Keratinocyte (primary cell): Measurements from ENCODE around the gene S100A13. TPM values are rescaled to one million over a fixed set of nuclear protein-coding genes. Genes with fewer than 3 reads are reported as not detected.

ENCODE experiments used
- DNase-seq: peaks from one replicate; pipeline ENCODE4 v3.0.0-alpha.2; 2011; ENCODE audit warnings: low read depth, missing footprints, low spot score
- FAIRE-seq: peaks from 2 replicates; lab custom pipeline; 2011; peaks lifted over from hg19 to GRCh38; lab: Jason Lieb, UNC
- H2AFZ ChIP-seq: 2 replicates; pipeline ENCODE4 v1.6.0; 2012; ENCODE audit warnings: low read length, control low read depth, inconsistent platforms; ENCODE audit not compliant: control insufficient read depth
- H3K27ac ChIP-seq: 2 replicates; pipeline ENCODE4 v1.5.1; 2011; ENCODE audit warnings: low read length; ENCODE audit not compliant: control insufficient read depth, insufficient read depth
- H3K27me3 ChIP-seq: 3 replicates; pipeline ENCODE4 v1.6.0; 2011; ENCODE audit warnings: low read length; ENCODE audit not compliant: control insufficient read depth, insufficient read depth; ENCODE audit errors: extremely low read depth
- H3K36me3 ChIP-seq, 2 experiments: 2 replicates in 1 of 2; 3 replicates in 1 of 2; pipeline ENCODE4 v1.5.1; 2011; ENCODE audit warnings: low read length in 2 of 2, mild to moderate bottlenecking in 1 of 2; ENCODE audit not compliant: control insufficient read depth in 2 of 2, insufficient read depth in 2 of 2; ENCODE audit errors: extremely low read depth in 1 of 2
- H3K4me1 ChIP-seq: 3 replicates; pipeline ENCODE4 v1.5.1; 2011; ENCODE audit warnings: low read length; ENCODE audit not compliant: control insufficient read depth, insufficient read depth; ENCODE audit errors: extremely low read depth
- H3K4me2 ChIP-seq: 3 replicates; pipeline ENCODE4 v1.6.0; 2011; ENCODE audit warnings: low read depth, low read length; ENCODE audit not compliant: control insufficient read depth, insufficient read depth; ENCODE audit errors: extremely low read depth
- H3K4me3 ChIP-seq, 3 experiments: fragments of 200-600 bp in 1 of 3; sonication (generic) in 1 of 3; 2 replicates in 2 of 3; 3 replicates in 1 of 3; pipeline ENCODE4 v1.5.1; 2011 to 2016; ENCODE audit warnings: low read length in 3 of 3, mild to moderate bottlenecking in 3 of 3, control low read depth in 2 of 3, inconsistent platforms in 1 of 3, low read depth in 1 of 3, mixed read lengths in 1 of 3, mixed run types in 1 of 3, moderate library complexity in 1 of 3; ENCODE audit not compliant: control insufficient read depth in 2 of 3, insufficient read depth in 2 of 3; ENCODE audit errors: extremely low read depth in 1 of 3
- H3K79me2 ChIP-seq: 2 replicates; pipeline ENCODE4 v1.6.0; 2012; ENCODE audit warnings: low read length; ENCODE audit not compliant: control insufficient read depth, insufficient read depth
- H3K9ac ChIP-seq: 3 replicates; pipeline ENCODE4 v1.6.0; 2011; ENCODE audit warnings: low read length; ENCODE audit not compliant: control insufficient read depth, insufficient read depth; ENCODE audit errors: extremely low read depth
- H3K9me1 ChIP-seq: 3 replicates; pipeline ENCODE4 v1.6.0; 2011; ENCODE audit warnings: low read length; ENCODE audit not compliant: control insufficient read depth, insufficient read depth; ENCODE audit errors: extremely low read depth
- H3K9me3 ChIP-seq: 2 replicates; pipeline ENCODE4 v1.5.1; 2012; ENCODE audit warnings: low read depth, low read length; ENCODE audit not compliant: control insufficient read depth
- H4K20me1 ChIP-seq: 3 replicates; pipeline ENCODE4 v1.6.0; 2011; ENCODE audit warnings: low read length; ENCODE audit not compliant: control insufficient read depth, insufficient read depth; ENCODE audit errors: extremely low read depth
- EZH2 ChIP-seq: IDR thresholded peaks from one replicate; pipeline ENCODE4 v1.6.1; 2012; ENCODE audit warnings: inconsistent platforms, mild to moderate bottlenecking, low read length, moderate library complexity
- dilution Hi-C: fragments of 300-500 bp; cut with MboI; formaldehyde crosslinking; loops from one replicate; pipeline ENCODE4 v1.7.0; 2020; ENCODE audit warnings: low sequenced_read_pairs; ENCODE audit not compliant: extremely low pct_ligation_motif_present
- polyA plus RNA-seq, 5 experiments: library from polyadenylated mRNA; depleted of rRNA in 3 of 5; stranded (reverse) in 3 of 5; stranded (forward) in 1 of 5; unstranded in 1 of 5; fragments of >200 nt; gene quantifications; 1 replicate in 1 of 5; 2 replicates in 3 of 5; 3 replicates in 1 of 5; pipeline versions ENCODE4 v1.2.1 to v1.2.3, GENCODE V29; 2011 to 2012; ENCODE audit warnings: missing spikeins in 2 of 5, low read depth in 1 of 5, low replicate concordance in 1 of 5
- TF ChIP-seq, protein P1 (sequence below), 3 experiments: IDR thresholded peaks in 1 of 3; conservative IDR thresholded peaks in 1 of 3; optimal IDR thresholded peaks in 1 of 3; 2 replicates in 2 of 3; 3 replicates in 1 of 3; pipeline versions ENCODE3 to v1.5.1; 2011; ENCODE audit warnings: low read length in 3 of 3, mild to moderate bottlenecking in 3 of 3, moderate library complexity in 2 of 3, control low read depth in 1 of 3, inconsistent platforms in 1 of 3; ENCODE audit not compliant: insufficient read depth in 2 of 3; ENCODE audit errors: extremely low read depth in 1 of 3

The S100A13 gene
- polyA plus RNA-seq, 1 donor (not counting 4 experiments of a cell fraction or from before 2014, with no cell fraction given), result 215 TPM

DNA sequence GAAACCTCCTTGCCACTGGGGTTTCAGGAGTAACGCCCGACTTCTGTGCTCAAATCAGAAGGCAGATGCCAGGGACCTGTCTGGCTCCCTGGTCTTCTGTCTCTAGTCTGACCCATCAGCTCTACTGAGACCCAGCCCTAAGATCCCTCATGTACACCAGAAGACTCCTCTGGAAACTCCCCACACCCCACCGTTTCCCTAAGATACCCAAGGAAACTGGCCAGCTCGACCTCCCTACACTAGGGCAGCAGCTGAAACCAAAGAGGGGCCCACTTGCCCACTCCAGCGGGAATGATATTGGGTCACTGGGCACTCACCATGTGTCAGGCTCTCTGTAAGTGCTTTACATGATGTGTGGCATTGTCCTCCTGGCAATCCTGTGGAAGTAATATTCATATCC, 13.9 kb downstream of the S100A13 start:
- DNase-seq (no peak), FAIRE-seq (peak; percentile 13)
- Histone ChIP-seq H3K4me2 (peak overlapping the region; percentile 98), H3K79me2 (peaks cover 64% of the 10 kb centered on the region), H3K27me3 (no peaks in the 10 kb centered on the region), H3K9me3 (no peaks in the 10 kb centered on the region), H3K27ac (peak overlapping the region; percentile 98), H3K4me3 (peak overlapping the region; percentile 86 to 98 (median 90)), H3K9me1 (no peaks in the 10 kb centered on the region), H4K20me1 (peaks cover 3% of the 10 kb centered on the region), H3K9ac (peak overlapping the region; percentile 99), H3K4me1 (peaks cover 50% of the 10 kb centered on the region), H3K36me3 (peaks cover 7 to 40% of the 10 kb centered on the region in 2 experiments), H2AFZ (no peak overlapping the region)
- dilution Hi-C loops, result no loop called here
- TF ChIP-seq, protein P1, sequence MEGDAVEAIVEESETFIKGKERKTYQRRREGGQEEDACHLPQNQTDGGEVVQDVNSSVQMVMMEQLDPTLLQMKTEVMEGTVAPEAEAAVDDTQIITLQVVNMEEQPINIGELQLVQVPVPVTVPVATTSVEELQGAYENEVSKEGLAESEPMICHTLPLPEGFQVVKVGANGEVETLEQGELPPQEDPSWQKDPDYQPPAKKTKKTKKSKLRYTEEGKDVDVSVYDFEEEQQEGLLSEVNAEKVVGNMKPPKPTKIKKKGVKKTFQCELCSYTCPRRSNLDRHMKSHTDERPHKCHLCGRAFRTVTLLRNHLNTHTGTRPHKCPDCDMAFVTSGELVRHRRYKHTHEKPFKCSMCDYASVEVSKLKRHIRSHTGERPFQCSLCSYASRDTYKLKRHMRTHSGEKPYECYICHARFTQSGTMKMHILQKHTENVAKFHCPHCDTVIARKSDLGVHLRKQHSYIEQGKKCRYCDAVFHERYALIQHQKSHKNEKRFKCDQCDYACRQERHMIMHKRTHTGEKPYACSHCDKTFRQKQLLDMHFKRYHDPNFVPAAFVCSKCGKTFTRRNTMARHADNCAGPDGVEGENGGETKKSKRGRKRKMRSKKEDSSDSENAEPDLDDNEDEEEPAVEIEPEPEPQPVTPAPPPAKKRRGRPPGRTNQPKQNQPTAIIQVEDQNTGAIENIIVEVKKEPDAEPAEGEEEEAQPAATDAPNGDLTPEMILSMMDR (optimal IDR thresholded peaks at IDR 0.05 in 1 of 3, IDR thresholded peaks at IDR 0.05 in 1 of 3, conservative IDR thresholded peaks at IDR 0.05 in 1 of 3; ENCODE audit: extremely low read depth in 1 of 3, insufficient read depth in 2 of 3, low read length in 3 of 3), result no peak
- TF ChIP-seq EZH2, result no peak

DNA sequence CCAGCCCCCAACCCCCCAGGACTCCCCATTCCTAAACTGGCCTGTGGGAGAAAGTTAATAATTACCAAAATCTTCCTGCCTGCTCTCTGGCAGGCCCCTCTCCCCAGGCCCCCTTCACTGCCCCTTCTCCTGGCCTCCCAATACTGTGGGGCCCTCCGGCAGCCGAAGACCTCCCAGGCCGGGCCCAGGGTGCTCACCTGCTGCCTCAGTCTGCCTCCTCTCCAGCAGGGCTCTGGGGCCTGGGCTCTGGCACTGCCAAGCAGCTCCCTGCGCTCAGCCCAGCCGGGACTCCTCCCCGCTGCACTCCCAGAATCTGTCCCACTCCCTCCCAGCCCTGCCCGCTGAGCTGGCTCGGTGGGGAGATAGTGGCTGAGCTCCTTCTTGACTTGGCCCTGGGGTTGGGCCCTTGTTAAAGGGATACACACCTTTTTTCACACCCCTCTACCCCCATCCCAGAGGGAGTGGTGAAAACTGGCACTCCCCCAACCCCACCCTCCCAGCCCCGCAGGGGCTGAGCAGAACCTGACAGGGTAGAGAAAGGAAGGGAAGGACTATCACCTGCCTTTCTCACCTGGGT, 14.5 kb downstream of the S100A13 start, which contains the start of gene S100A16:
Gene S100A16, minus strand, starts transcription at position 383 of the 577 bp plus-strand sequence. CDS start 4,986 bp downstream, outside the sequence.
- Histone ChIP-seq H3K4me2 (peak within 1 kb of the TSS; percentile 98), H2AFZ (no peak within 1 kb of the TSS), H3K4me1 (peaks cover 53% of the 10 kb centered on the region), H3K79me2 (peaks cover 70% of the 10 kb centered on the region), H3K27ac (peak within 1 kb of the TSS; percentile 99), H3K36me3 (peaks cover 9 to 45% of the 10 kb centered on the region in 2 experiments), H3K9me3 (no peaks in the 10 kb centered on the region), H3K4me3 (peak within 1 kb of the TSS; percentile 90 to 100 (median 98)), H3K27me3 (no peaks in the 10 kb centered on the region), H3K9me1 (no peaks in the 10 kb centered on the region), H3K9ac (peak within 1 kb of the TSS; percentile 99), H4K20me1 (peaks cover 3% of the 10 kb centered on the region)
- FAIRE-seq, result peak; percentile 82
- no peak for TF ChIP-seq EZH2
- TF ChIP-seq, protein P1 (optimal IDR thresholded peaks at IDR 0.05 in 1 of 3, IDR thresholded peaks at IDR 0.05 in 1 of 3, conservative IDR thresholded peaks at IDR 0.05 in 1 of 3; ENCODE audit: extremely low read depth in 1 of 3, insufficient read depth in 2 of 3, low read length in 3 of 3), result no peak
- dilution Hi-C loops, result no loop called here
- no peak for DNase-seq
